Fibroblast of gingiva (primary cell): ENCODE data around the gene ZNF101.

Source experiments
- DNase-seq: peaks from one replicate; pipeline ENCODE4 v3.0.0-alpha.2; 2011; ENCODE audit warnings: low read depth

The ZNF101 gene

GRCh38 chr19:19668230-19669012 is at the start of gene ZNF101:
ZNF101 (plus strand) TSS chr19:19668839; CDS start chr19:19668964, 125 bp downstream.
- peak; percentile 86 for DNase-seq

- no peak for DNase-seq
Observed at GRCh38 chr19:19619181-19619848, 49.3 kb upstream of the ZNF101 start.

GRCh38 chr19:19619849-19620210 is 48.8 kb upstream of the ZNF101 start:
- DNase-seq: no peak

- no peak for DNase-seq
Observed at GRCh38 chr19:19623383-19623782, 45.3 kb upstream of the ZNF101 start.

- DNase-seq: no peak
Observed at GRCh38 chr19:19624032-19624570, 44.5 kb upstream of the ZNF101 start.

- DNase-seq: no peak
Observed at GRCh38 chr19:19626516-19627472, 41.8 kb upstream of the ZNF101 start.

GRCh38 chr19:19627621-19628500 is 40.8 kb upstream of the ZNF101 start, which contains the start of gene LPAR2:
LPAR2 (minus strand) TSS chr19:19628220; CDS start chr19:19627275, 945 bp downstream.
- DNase-seq: no peak

GRCh38 chr19:19628501-19629134 is 40.0 kb upstream of the ZNF101 start:
- DNase-seq: peak; percentile 26

- DNase-seq: no peak
Observed at GRCh38 chr19:19630062-19630414, 38.6 kb upstream of the ZNF101 start.

GRCh38 chr19:19630426-19630825 is 38.2 kb upstream of the ZNF101 start:
- DNase-seq: no peak

- DNase-seq: no peak
Observed at GRCh38 chr19:19631346-19631745, 37.3 kb upstream of the ZNF101 start.

GRCh38 chr19:19632661-19633060 is 36.0 kb upstream of the ZNF101 start:
- no peak for DNase-seq

GRCh38 chr19:19633711-19634515 is 34.7 kb upstream of the ZNF101 start:
- no peak for DNase-seq

- DNase-seq: no peak
Observed at GRCh38 chr19:19634516-19635312, 33.9 kb upstream of the ZNF101 start.

- DNase-seq: no peak
Observed at GRCh38 chr19:19635313-19635702, 33.3 kb upstream of the ZNF101 start.

- no peak for DNase-seq
Observed at GRCh38 chr19:19636573-19637185, 32.0 kb upstream of the ZNF101 start.

- DNase-seq: no peak
Observed at GRCh38 chr19:19637186-19637522, 31.5 kb upstream of the ZNF101 start.

- DNase-seq: no peak
Observed at GRCh38 chr19:19637523-19638251, 31.0 kb upstream of the ZNF101 start.
